GM12878 (cell line): ENCODE results near the gene ADPGK.
"Not testable (repeated sequence)": the region's sequence is repeated elsewhere in the genome, so short reads cannot be mapped to it uniquely, and the experiment has no call there.

Experiments
- ATF2 ChIP-seq: IDR thresholded peaks from 2 replicates; pipeline ENCODE4 v1.6.1; 2012; ENCODE audit warnings: low read length, inconsistent platforms
- CREM ChIP-seq: IDR thresholded peaks from 2 replicates; pipeline ENCODE4 v1.6.1; 2014; ENCODE audit warnings: antibody characterized with exemption, low read depth
- CTCF ChIP-seq, 3 experiments: IDR thresholded peaks in 2 of 3; conservative IDR thresholded peaks in 1 of 3; 2 replicates each; pipeline ENCODE4 v1.5.1; 2011; ENCODE audit warnings: low read depth in 3 of 3, low read length in 3 of 3, mild to moderate bottlenecking in 3 of 3, control low read depth in 2 of 3, moderate library complexity in 2 of 3, inconsistent platforms in 1 of 3, mixed read lengths in 1 of 3; ENCODE audit not compliant: control insufficient read depth in 2 of 3, insufficient read depth in 1 of 3; ENCODE audit errors: extremely low read depth in 1 of 3
- JUNB ChIP-seq: IDR thresholded peaks from 2 replicates; pipeline ENCODE4 v1.6.1; 2016; ENCODE audit warnings: antibody characterized with exemption, mild to moderate bottlenecking
- NBN ChIP-seq: fragments of 450-650 bp; IDR thresholded peaks from 2 replicates; pipeline ENCODE4 v1.6.1; 2016
- POLR2AphosphoS5 ChIP-seq: IDR thresholded peaks from 2 replicates; pipeline ENCODE4 v1.6.1; 2011; ENCODE audit warnings: mild to moderate bottlenecking, low read length, inconsistent platforms
- SP1 ChIP-seq: IDR thresholded peaks from one replicate; pipeline ENCODE4 v1.6.1; 2011; ENCODE audit warnings: low read depth, low read length
- TCF12 ChIP-seq: IDR thresholded peaks from 2 replicates; pipeline ENCODE4 v1.6.1; 2011; ENCODE audit warnings: low read depth, mild to moderate bottlenecking, low read length
- ZZZ3 ChIP-seq: IDR thresholded peaks from 2 replicates; pipeline ENCODE4 v1.6.1; 2011; ENCODE audit warnings: low read depth; ENCODE audit not compliant: control insufficient read depth, insufficient read length

- TF ChIP-seq CREM; JUNB; SP1; CTCF (IDR thresholded peaks at IDR 0.05 in 2 of 3, conservative IDR thresholded peaks at IDR 0.05 in 1 of 3; ENCODE audit: control insufficient read depth in 2 of 3, extremely low read depth in 1 of 3, insufficient read depth in 1 of 3, low read depth in 3 of 3, low read length in 3 of 3); NBN; ZZZ3; POLR2AphosphoS5; ATF2; TCF12: not testable (repeated sequence)
Measured at GRCh38 chr15:72708551-72709303, 74.8 kb downstream of the ADPGK start.
